Measurements from ENCODE around the gene LNP1.

DNA sequence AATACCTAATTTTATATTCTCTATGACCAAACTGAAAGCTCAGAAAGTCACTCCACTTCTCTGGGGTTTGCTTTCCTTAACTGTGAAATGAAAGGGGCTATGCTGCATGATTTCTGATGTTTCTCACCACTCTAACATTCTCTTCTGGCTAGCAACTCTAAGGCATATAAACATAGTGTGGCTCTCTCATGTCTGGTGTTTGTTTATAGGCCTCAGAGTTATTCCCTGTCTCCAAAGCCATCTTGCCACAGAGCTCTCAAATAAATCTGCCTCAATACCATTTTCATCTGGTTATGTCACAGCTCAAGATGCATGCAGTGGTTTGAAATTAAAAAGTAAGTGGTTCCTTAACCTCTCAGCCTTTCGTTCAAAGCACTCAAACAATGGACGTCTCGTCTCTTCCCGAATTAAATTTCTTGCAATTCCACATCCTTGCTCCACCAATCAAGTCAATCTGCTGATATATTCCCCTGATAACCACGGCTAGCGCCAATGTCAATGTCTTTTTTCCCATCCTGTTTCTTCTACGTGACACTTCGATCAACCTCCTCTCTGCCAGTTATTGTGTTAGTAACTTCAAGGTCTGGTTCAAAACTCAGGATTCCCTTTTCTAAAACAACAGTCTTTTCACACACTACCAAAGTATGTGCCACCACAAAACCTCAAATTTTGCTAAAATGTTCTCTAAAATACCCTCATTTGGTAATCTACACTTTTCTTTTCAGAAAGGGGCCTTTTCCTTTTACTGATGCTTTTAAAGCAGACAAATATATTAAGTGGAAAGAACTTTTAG, 16.4 kb upstream of the LNP1 start:
- TF ChIP-seq CTCF (IDR thresholded peaks at IDR 0.05; ENCODE audit: poor library complexity) (no peak), EZH2 (IDR thresholded peaks at IDR 0.05; ENCODE audit: borderline replicate concordance) (no peak), EZH2phosphoT487 (IDR thresholded peaks at IDR 0.05; ENCODE audit: low read depth, severe bottlenecking, unreplicated experiment) (no peak)

Data from hepatocyte (in vitro differentiated cells).